PFSK-1 (cell line): ENCODE measurements around the gene RMDN3.

Experiments used
- POLR2AphosphoS5 ChIP-seq: IDR thresholded peaks from 2 replicates; pipeline ENCODE4 v1.6.1; 2012; ENCODE audit warnings: low read depth, mild to moderate bottlenecking, control low read depth, low read length, moderate library complexity
- REST ChIP-seq, 2 experiments: IDR thresholded peaks; 2 replicates each; pipeline versions ENCODE4 v1.6.1 to v1.8.0; 2011 to 2012; ENCODE audit warnings: low read depth in 2 of 2, low read length in 2 of 2, control low read depth in 1 of 2, inconsistent platforms in 1 of 2, mild to moderate bottlenecking in 1 of 2, moderate library complexity in 1 of 2; ENCODE audit not compliant: insufficient read depth in 1 of 2
- SIN3A ChIP-seq: IDR thresholded peaks from 2 replicates; pipeline ENCODE4 v1.6.1; 2012; ENCODE audit warnings: mild to moderate bottlenecking, low read length, moderate library complexity, borderline replicate concordance; ENCODE audit not compliant: insufficient read depth

GRCh38 chr15:40776537-40777141, 21.6 kb upstream of the RMDN3 start:
- TF ChIP-seq POLR2AphosphoS5 (no peak), REST (IDR thresholded peaks at IDR 0.05; ENCODE audit: insufficient read depth in 1 of 2, low read depth in 2 of 2, low read length in 2 of 2) (no peak), SIN3A (no peak)
